GM12891 (cell line): Measurements from ENCODE around the gene KRT10.

Experiments
- PAX5 ChIP-seq: IDR thresholded peaks from 2 replicates; pipeline ENCODE4 v1.6.1; 2011; ENCODE audit warnings: low read length, moderate library complexity, mild to moderate bottlenecking; ENCODE audit not compliant: insufficient read depth, severe bottlenecking
- POLR2AphosphoS5 ChIP-seq: IDR thresholded peaks from 2 replicates; pipeline ENCODE4 v1.6.1; 2011; ENCODE audit warnings: low read depth, low read length, control low read depth
- SPI1 ChIP-seq: IDR thresholded peaks from 2 replicates; pipeline ENCODE4 v1.6.1; 2011; ENCODE audit warnings: low read depth, low read length, control low read depth

DNA sequence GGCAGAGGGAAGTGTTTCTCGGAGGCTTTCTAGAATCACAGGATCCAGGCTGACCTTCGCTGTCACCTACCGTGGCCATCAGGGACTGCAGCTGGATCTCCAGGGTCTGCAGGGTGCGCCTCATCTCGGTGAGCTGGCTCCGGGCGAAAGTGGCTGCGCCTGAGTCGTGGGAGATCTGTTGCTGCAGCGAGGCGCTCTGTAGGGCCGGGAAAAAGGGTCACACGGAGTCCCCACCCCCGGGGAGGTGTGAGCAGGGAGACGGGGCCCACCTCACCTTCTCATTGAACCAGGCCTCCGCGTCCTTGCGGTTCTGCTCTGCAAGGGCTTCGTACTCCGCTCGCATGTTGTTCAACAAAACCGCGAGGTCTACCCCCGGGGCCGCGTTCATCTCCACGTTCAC is 25.6 kb downstream of the KRT10 start:
- no peak for TF ChIP-seq PAX5
- TF ChIP-seq POLR2AphosphoS5: no peak
- no peak for TF ChIP-seq SPI1
